MCF 10A (cell line): ENCODE data around the gene FXYD2. TPM values are rescaled to one million over a fixed set of nuclear protein-coding genes. Genes with fewer than 3 reads are reported as not detected.

Experiments used
- BruUV-seq: library from RNA; stranded (reverse); fragments of 400-500 nt; replicated peaks from 2 replicates; lab custom pipeline; 2021; lab: Mats Ljungman, UMichigan
- CTCF ChIA-PET: fragments of 300-600 bp; sonication (Branson Sonifier 250); formaldehyde crosslinking; extraction: SDS; loops from one replicate; lab custom pipeline; 2021; ENCODE audit warnings: antibody characterized with exemption, inconsistent platforms; lab: Yijun Ruan, JAX
- POLR2A ChIA-PET: fragments of 300-600, 350-650 bp; sonication (Branson Sonifier 250); formaldehyde crosslinking; extraction: SDS; loops from one replicate; lab custom pipeline; 2020; ENCODE audit warnings: antibody characterized with exemption, inconsistent platforms; lab: Yijun Ruan, JAX
- DNase-seq: peaks from one replicate; pipeline ENCODE4 v3.0.0-alpha.2; 2018; ENCODE audit not compliant: unreplicated experiment
- H3K27ac Mint-ChIP-seq: one replicate; pipeline ENCODE4 v1.8.0; 2022; ENCODE audit warnings: mild to moderate bottlenecking, low read depth, mixed read lengths; ENCODE audit not compliant: unreplicated experiment
- H3K27me3 Mint-ChIP-seq: one replicate; pipeline ENCODE4 v1.8.0; 2022; ENCODE audit warnings: mixed read lengths; ENCODE audit not compliant: insufficient read depth, unreplicated experiment
- H3K36me3 Mint-ChIP-seq: one replicate; pipeline ENCODE4 v1.8.0; 2022; ENCODE audit warnings: mild to moderate bottlenecking, moderate library complexity, mixed read lengths; ENCODE audit not compliant: insufficient read depth, unreplicated experiment
- H3K4me1 Mint-ChIP-seq: one replicate; pipeline ENCODE4 v1.8.0; 2022; ENCODE audit warnings: mixed read lengths; ENCODE audit not compliant: insufficient read depth, unreplicated experiment
- H3K4me3 Mint-ChIP-seq: one replicate; pipeline ENCODE4 v1.8.0; 2022; ENCODE audit warnings: mild to moderate bottlenecking, moderate library complexity, mixed read lengths; ENCODE audit not compliant: unreplicated experiment
- H3K9me3 Mint-ChIP-seq: one replicate; pipeline ENCODE4 v1.8.0; 2022; ENCODE audit warnings: mixed read lengths; ENCODE audit not compliant: unreplicated experiment
- intact Hi-C: fragments of 100-400 bp; cut with micrococcal nuclease; formaldehyde crosslinking; loops from 2 replicates; pipeline ENCODE4 v1.14.1; 2022
- total RNA-seq: library from RNA; stranded (reverse); gene quantifications from 2 replicates; pipeline ENCODE4 v1.2.3, GENCODE V29; 2022
- TF ChIP-seq, protein P1 (sequence below): fragments of 200-600 bp; IDR thresholded peaks from one replicate; pipeline ENCODE4 v1.8.0; 2022; ENCODE audit warnings: antibody characterized with exemption, mild to moderate bottlenecking; ENCODE audit not compliant: unreplicated experiment

FXYD2 gene
- total RNA-seq, 1 experiment from 2014 or later, result not detected

GRCh38 chr11:117831661-117832415, 7.3 kb upstream of the FXYD2 start:
- no peak overlapping the region for H3K4me3 Mint-ChIP-seq
- BruUV-seq, result no TSS peak
- TF ChIP-seq, protein P1, sequence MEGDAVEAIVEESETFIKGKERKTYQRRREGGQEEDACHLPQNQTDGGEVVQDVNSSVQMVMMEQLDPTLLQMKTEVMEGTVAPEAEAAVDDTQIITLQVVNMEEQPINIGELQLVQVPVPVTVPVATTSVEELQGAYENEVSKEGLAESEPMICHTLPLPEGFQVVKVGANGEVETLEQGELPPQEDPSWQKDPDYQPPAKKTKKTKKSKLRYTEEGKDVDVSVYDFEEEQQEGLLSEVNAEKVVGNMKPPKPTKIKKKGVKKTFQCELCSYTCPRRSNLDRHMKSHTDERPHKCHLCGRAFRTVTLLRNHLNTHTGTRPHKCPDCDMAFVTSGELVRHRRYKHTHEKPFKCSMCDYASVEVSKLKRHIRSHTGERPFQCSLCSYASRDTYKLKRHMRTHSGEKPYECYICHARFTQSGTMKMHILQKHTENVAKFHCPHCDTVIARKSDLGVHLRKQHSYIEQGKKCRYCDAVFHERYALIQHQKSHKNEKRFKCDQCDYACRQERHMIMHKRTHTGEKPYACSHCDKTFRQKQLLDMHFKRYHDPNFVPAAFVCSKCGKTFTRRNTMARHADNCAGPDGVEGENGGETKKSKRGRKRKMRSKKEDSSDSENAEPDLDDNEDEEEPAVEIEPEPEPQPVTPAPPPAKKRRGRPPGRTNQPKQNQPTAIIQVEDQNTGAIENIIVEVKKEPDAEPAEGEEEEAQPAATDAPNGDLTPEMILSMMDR, result no peak
- peaks cover 30% of the 10 kb centered on the region for H3K27me3 Mint-ChIP-seq
- no peaks in the 10 kb centered on the region for H3K9me3 Mint-ChIP-seq
- DNase-seq, result no peak
- CTCF ChIA-PET, result interaction anchor here (0.5 to 3.8 kb wide), 8 partner anchors 9 to 405 kb away, joined by 3 to 51 read pairs (median 4); no protein-coding TSS in a partner anchor
- peaks cover 5% of the 10 kb centered on the region for H3K4me1 Mint-ChIP-seq
- intact Hi-C loops, result no loop called here
- POLR2A ChIA-PET, result no interaction called here
- H3K36me3 Mint-ChIP-seq, result no peaks in the 10 kb centered on the region
- peak overlapping the region; percentile 66 for H3K27ac Mint-ChIP-seq

DNA sequence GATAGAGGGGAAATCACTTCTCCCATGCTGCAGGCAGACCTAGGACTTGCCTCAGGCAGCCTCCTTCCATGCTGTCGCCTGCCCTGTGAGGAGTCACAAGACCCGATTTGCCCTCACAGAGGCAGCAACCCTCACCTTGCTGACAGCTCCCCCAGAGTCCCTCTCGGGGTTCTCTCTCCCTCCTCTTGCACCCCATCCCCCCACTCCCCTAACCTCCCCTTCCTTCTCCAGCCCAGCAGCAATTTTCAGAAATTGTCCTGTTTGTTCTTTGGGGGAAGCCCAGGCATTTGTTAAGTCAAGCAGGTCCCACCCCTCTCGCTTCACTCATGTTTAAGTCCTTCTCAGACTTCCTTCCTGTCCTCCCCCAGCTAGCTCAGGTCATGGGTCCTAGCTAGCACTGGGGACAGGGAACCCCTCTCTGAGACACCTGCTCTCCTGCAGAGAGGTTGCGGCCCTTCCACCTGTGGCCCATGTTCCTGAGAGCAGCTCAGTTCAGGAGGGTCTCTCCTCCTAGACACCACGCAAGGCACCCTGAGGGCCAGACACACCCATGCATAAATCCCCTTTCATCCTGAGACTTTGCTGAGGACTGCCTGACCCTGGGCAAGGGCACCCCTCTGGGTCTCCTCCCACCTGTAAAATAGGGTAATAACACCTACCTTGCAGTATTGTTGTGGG, 6.3 kb upstream of the FXYD2 start:
- no peak for DNase-seq
- ChIA-PET CTCF (interaction anchor here (0.8 to 3.1 kb wide), 4 partner anchors 8 to 116 kb away, joined by 3 to 9 read pairs (median 4); no protein-coding TSS in a partner anchor), POLR2A (no interaction called here)
- Mint-ChIP-seq H3K27me3 (peaks cover 21% of the 10 kb centered on the region), H3K27ac (no peak overlapping the region), H3K9me3 (no peaks in the 10 kb centered on the region), H3K4me3 (no peak overlapping the region), H3K36me3 (no peaks in the 10 kb centered on the region), H3K4me1 (peaks cover 5% of the 10 kb centered on the region)
- TF ChIP-seq, protein P1, result no peak
- BruUV-seq, result no TSS peak
- intact Hi-C loops, result no loop called here

GRCh38 chr11:117830072-117830471, 5.5 kb upstream of the FXYD2 start:
- no peak for DNase-seq
- H3K4me1 Mint-ChIP-seq, result peaks cover 5% of the 10 kb centered on the region
- CTCF ChIA-PET, result interaction anchor here (0.5 to 3.1 kb wide), 2 partner anchors 117 to 224 kb away, joined by 6 to 9 read pairs; no protein-coding TSS in a partner anchor
- H3K9me3 Mint-ChIP-seq, result no peaks in the 10 kb centered on the region
- intact Hi-C loops, result no loop called here
- H3K27ac Mint-ChIP-seq, result no peak overlapping the region
- TF ChIP-seq, protein P1, result no peak
- peaks cover 21% of the 10 kb centered on the region for H3K27me3 Mint-ChIP-seq
- POLR2A ChIA-PET, result no interaction called here
- BruUV-seq, result no TSS peak
- no peak overlapping the region for H3K4me3 Mint-ChIP-seq
- H3K36me3 Mint-ChIP-seq, result no peaks in the 10 kb centered on the region

DNA sequence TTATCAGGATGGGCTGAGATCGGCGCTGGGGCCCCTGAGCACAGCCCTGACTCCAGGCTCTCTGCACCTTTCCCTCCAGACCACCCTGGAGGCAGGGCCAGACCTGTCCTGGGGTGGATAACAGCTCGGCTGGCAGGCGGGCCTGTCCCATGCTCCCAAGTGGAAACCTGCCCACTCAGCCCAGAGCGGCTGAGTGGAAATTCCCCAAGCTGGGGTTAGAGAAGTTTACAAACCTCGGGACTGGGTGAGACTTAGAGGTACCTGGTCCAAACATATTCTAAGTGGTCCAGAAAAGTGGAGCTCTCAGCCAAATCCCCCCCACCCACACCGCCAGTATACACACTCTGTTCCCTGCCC, 4.8 kb upstream of the FXYD2 start:
- DNase-seq, result no peak
- BruUV-seq, result no TSS peak
- Mint-ChIP-seq H3K4me1 (peaks cover 9% of the 10 kb centered on the region), H3K36me3 (no peaks in the 10 kb centered on the region), H3K4me3 (no peak overlapping the region), H3K9me3 (no peaks in the 10 kb centered on the region), H3K27ac (no peak overlapping the region), H3K27me3 (peaks cover 21% of the 10 kb centered on the region)
- ChIA-PET CTCF (interaction anchor here (3.1 kb wide), 1 partner anchor 117 kb away, joined by 9 read pairs; no protein-coding TSS in a partner anchor), POLR2A (no interaction called here)
- TF ChIP-seq, protein P1, result no peak
- intact Hi-C loops, result no loop called here
